Osteoblast (primary cell): Measurements from ENCODE around the gene ARHGEF35. TPM values are rescaled to one million over a fixed set of nuclear protein-coding genes. Genes with fewer than 3 reads are reported as not detected.
"Not testable (repeated sequence)": the region's sequence is repeated elsewhere in the genome, so short reads cannot be mapped to it uniquely, and the experiment has no call there.

Source experiments
- DNase-seq: peaks from one replicate; pipeline ENCODE4 v3.0.0; 2011; ENCODE audit warnings: low spot score, mixed read lengths; ENCODE audit not compliant: insufficient read length; ENCODE audit errors: missing footprints
- H2AFZ ChIP-seq: 2 replicates; pipeline ENCODE4 v1.6.0; 2011; ENCODE audit warnings: mild to moderate bottlenecking, low read length
- H3K27ac ChIP-seq: 2 replicates; pipeline ENCODE4 v1.5.1; 2011; ENCODE audit warnings: mild to moderate bottlenecking, low read depth, low read length, moderate library complexity
- H3K27me3 ChIP-seq: 2 replicates; pipeline ENCODE4 v1.6.0; 2012; ENCODE audit warnings: mild to moderate bottlenecking, control low read depth, inconsistent platforms, low read length, moderate library complexity; ENCODE audit not compliant: insufficient read depth
- H3K36me3 ChIP-seq: 2 replicates; pipeline ENCODE4 v1.5.1; 2011; ENCODE audit warnings: mild to moderate bottlenecking, low read length, control low read depth, moderate library complexity; ENCODE audit not compliant: insufficient read depth
- H3K4me1 ChIP-seq: 2 replicates; pipeline ENCODE4 v1.5.1; 2011; ENCODE audit warnings: mild to moderate bottlenecking, low read length, control low read depth, moderate library complexity; ENCODE audit not compliant: insufficient read depth
- H3K4me2 ChIP-seq: 2 replicates; pipeline ENCODE4 v1.6.0; 2011; ENCODE audit warnings: mild to moderate bottlenecking, low read length; ENCODE audit not compliant: insufficient read depth
- H3K4me3 ChIP-seq: fragments of 200-600 bp; sonication (generic); 3 replicates; pipeline ENCODE4 v1.5.1; 2012; ENCODE audit warnings: mild to moderate bottlenecking, low read length, inconsistent platforms; ENCODE audit not compliant: insufficient read depth
- H3K79me2 ChIP-seq: 2 replicates; pipeline ENCODE4 v1.6.0; 2012; ENCODE audit warnings: mild to moderate bottlenecking, low read length, control low read depth, inconsistent platforms; ENCODE audit not compliant: insufficient read depth
- H3K9me3 ChIP-seq: 2 replicates; pipeline ENCODE4 v1.5.1; 2011; ENCODE audit warnings: low read depth, low read length, control low read depth
- H4K20me1 ChIP-seq: 2 replicates; pipeline ENCODE4 v1.6.0; 2012; ENCODE audit warnings: mild to moderate bottlenecking, low read length, control low read depth; ENCODE audit not compliant: insufficient read depth
- total RNA-seq: library from RNA; depleted of rRNA; stranded (reverse); fragments of >200 nt; gene quantifications from 2 replicates; pipeline ENCODE4 v1.2.3, GENCODE V29; 2012

ARHGEF35 gene
- total RNA-seq: 2.4 and 3.6 TPM in 2 replicates

DNA sequence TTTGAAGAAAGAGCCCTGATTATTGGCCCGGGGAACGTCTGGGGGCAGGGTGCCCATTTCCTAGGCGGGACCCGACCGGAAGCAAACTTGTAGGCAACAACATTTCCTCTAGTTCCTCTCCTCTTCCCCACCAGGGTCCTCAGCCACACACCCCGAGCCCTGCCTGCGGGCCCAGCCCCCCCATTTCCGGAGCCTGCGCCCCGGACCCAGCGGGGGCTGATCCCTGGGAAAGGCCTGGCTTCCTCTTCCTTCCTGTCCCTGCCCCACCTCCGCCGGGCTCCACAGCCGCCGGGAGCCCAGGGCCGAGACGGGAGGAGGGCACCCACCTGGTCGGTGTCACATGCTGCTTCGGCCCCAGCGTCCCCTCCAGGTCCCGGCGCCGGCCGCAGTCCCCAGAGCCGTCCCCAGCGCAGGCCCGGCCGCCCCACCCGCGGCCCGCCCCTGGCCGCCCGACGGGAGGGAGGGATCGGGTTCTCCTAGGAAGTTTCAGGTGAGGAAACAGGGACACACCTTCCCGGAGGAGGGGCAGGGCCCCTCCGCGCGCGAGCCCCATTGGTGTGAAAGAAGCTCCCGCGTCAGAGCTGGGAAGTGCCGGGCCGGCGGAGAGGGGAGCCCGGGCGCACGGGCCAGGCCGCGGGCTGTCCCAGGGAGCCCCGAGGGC lies at the start of gene ARHGEF35:
Gene ARHGEF35 (minus strand): TSS at position 622 of the 661 bp plus-strand sequence. CDS start 7,450 bp downstream, outside the sequence.
- not testable (repeated sequence) for DNase-seq, H3K4me1 ChIP-seq, H3K27ac ChIP-seq, H3K4me3 ChIP-seq, H3K4me2 ChIP-seq, H3K36me3 ChIP-seq, H2AFZ ChIP-seq, H4K20me1 ChIP-seq, H3K27me3 ChIP-seq, H3K79me2 ChIP-seq, H3K9me3 ChIP-seq

DNA sequence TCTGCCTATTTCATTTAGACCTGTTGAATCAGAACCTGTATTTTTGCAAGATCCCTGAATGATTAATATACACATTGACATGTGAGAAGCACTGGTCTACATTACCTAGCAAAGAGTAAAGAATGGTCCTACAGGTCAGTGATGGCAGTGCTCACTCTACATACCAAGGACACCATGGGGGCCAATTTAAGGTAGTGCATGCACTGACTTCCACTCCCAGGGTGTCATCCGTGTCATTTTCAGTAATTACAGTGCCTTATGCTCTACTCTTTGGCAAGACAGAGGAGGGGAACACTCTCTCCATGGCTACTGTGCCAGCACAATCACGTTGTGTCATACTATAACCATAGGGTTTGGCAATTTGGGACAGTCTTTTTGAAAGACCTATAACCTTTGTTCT lies 49.7 kb upstream of the ARHGEF35 start:
- H4K20me1 ChIP-seq, H3K9me3 ChIP-seq, H3K27me3 ChIP-seq, H3K36me3 ChIP-seq, H2AFZ ChIP-seq, H3K4me1 ChIP-seq, H3K27ac ChIP-seq, H3K4me2 ChIP-seq, H3K4me3 ChIP-seq, H3K79me2 ChIP-seq, DNase-seq: not testable (repeated sequence)

DNA sequence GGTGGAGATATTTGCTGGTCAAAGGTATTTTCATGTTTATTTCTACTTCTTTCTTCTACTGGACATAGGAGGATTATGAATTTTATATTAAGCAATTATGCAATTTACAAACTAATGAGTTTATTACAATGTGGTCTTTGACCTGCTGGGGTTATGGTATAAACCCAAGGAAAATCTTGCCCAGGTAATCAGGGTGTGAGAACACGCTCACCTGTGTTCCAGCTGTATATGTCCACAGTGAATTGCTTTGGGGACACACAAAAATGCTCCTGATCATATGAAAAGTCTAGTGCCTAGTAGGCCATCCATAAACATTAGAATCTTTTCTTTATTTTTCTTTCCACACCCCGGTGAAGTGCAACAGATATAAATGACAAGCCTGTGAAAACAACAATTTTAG lies 43.7 kb upstream of the ARHGEF35 start, which contains the start of gene OR2A42:
Gene OR2A42 (minus strand): TSS at position 241 of the 400 bp plus-strand sequence. CDS start 6,762 bp downstream, outside the sequence.
- H3K4me3 ChIP-seq, H3K27me3 ChIP-seq, DNase-seq, H3K27ac ChIP-seq, H3K36me3 ChIP-seq, H3K4me1 ChIP-seq, H2AFZ ChIP-seq, H3K79me2 ChIP-seq, H3K9me3 ChIP-seq, H4K20me1 ChIP-seq, H3K4me2 ChIP-seq: not testable (repeated sequence)

DNA sequence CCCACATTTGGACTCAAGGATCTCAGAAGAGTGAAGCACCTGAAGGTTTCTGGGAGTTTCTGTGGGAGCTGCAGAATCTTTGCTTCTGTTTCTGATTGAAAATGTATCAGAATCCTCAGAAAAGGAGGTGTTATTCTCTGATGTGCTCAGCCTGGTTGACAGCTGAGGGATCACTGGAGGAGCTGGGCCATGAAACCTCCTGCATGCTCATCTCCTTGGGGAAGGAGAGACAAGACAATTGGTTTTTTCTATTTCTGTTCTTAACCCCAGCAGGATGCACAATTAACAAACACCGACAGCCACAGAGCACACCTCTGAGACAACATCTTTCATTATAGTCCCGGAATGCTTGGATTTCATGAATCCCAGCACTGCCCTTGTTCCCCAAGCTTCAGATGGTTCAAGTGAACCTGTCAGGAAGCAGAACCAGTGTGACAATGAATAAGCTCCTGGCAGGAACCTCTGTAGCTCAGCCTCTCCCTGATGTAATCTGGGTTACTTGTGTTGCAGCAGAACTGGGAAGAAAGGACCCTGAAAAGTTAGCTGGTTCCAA lies 43.0 kb upstream of the ARHGEF35 start:
- H4K20me1 ChIP-seq, H3K4me1 ChIP-seq, H3K4me2 ChIP-seq, DNase-seq, H3K79me2 ChIP-seq, H3K27ac ChIP-seq, H3K27me3 ChIP-seq, H3K36me3 ChIP-seq, H2AFZ ChIP-seq, H3K4me3 ChIP-seq, H3K9me3 ChIP-seq: not testable (repeated sequence)

DNA sequence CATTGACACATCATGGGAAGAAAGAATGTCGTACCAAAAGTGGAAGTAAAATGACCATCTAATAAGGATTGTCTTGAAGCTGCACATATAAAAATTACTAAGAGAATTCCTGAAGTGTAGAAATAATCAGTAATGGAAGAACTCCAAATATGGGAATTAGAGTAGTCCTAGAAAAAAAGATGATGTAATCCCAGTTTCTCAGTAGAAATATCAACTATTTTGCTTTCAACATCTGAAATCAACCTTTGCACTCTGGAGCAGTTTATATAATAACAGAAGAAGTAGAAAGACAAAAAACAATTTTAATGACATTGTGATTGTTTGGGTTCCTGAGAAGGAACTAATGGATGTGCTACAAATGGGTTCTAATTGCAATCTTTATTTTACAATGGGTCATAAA lies 37.4 kb upstream of the ARHGEF35 start:
- H3K27ac ChIP-seq, H3K36me3 ChIP-seq, H2AFZ ChIP-seq, H3K27me3 ChIP-seq, H3K4me2 ChIP-seq, H3K79me2 ChIP-seq, H3K4me1 ChIP-seq, DNase-seq, H4K20me1 ChIP-seq, H3K9me3 ChIP-seq, H3K4me3 ChIP-seq: not testable (repeated sequence)

DNA sequence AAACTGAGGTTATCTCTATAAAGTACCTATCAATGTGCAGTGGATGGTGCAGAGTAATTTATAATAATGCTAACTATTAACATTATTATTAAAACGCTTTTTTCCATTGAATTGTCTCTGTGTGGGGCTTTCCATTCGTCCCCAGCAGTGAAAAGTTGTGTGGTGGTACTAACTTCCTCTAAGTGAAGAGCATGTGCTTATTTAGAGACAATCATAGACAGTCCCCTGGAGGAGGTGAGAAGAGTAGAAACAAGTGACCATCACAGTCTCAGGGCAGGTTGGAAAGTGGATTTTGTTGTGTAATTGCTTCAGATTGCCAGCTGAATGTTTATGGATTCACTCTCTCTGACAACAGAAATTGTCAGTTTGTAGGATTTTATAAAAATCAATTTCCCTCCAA lies 35.4 kb upstream of the ARHGEF35 start:
- not testable (repeated sequence) for H3K4me3 ChIP-seq, H2AFZ ChIP-seq, H3K27ac ChIP-seq, H3K79me2 ChIP-seq, H4K20me1 ChIP-seq, H3K4me2 ChIP-seq, H3K36me3 ChIP-seq, H3K9me3 ChIP-seq, DNase-seq, H3K4me1 ChIP-seq, H3K27me3 ChIP-seq

DNA sequence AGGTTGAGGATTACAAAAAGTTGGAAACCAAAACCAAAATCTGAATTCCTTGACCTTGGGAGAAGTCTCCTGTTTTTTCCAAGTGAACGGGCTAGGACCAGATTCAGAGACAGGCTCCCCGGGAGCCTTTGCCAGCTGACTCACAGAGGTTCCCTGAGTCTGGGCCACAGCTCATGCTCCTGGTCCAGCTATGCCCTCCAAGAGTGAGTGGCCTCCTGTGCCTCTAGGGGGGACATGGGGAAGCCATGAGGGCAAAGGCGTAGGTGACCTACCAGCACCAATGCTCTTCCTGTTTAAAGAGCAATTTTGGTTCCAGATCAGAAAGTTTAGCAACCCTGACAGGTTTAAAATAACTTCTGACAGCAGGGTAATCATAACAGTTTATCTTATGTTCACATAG lies 33.2 kb upstream of the ARHGEF35 start:
- H3K27me3 ChIP-seq, H2AFZ ChIP-seq, H3K79me2 ChIP-seq, H3K4me3 ChIP-seq, H3K9me3 ChIP-seq, H4K20me1 ChIP-seq, DNase-seq, H3K4me1 ChIP-seq, H3K4me2 ChIP-seq, H3K27ac ChIP-seq, H3K36me3 ChIP-seq: not testable (repeated sequence)

DNA sequence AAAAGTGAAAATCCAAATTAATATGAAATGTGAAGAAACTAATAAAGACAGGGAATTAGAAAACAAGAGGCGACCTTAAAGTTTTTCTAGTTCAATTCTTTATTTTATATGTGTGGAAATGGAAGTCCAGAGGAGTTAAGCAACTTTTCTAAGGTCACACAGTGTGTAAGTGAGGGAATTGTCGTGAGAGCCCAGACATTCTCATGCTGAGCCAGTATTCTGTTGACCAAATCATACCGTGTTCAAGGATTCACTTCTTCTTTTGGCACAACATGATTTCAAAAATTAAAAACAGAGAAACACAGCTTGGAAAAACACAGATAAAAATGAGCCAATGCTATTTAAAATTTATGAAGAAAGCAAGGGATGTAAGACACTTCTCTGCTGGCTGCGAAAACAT lies 31.2 kb upstream of the ARHGEF35 start:
- not testable (repeated sequence) for DNase-seq, H2AFZ ChIP-seq, H3K79me2 ChIP-seq, H3K4me1 ChIP-seq, H3K36me3 ChIP-seq, H3K27me3 ChIP-seq, H3K4me2 ChIP-seq, H3K9me3 ChIP-seq, H3K27ac ChIP-seq, H3K4me3 ChIP-seq, H4K20me1 ChIP-seq

DNA sequence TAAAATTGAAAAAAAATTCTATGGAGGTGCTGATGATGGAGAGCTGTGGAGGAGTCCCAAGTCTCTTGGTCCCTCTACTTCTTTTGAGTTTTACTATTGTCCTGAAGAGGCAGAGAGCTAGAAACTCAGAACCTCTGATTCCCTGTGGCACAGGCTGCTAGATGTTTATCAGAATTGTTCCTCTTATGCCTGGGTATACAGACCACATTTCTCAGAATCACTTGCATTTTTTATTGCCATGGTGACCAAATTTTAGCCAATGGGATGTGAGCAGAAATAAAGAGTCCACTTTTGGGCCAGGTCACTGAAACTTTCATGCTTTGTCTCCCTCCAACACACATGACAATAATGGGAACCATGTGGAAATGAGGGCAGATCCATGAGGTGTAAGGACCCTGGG lies 28.0 kb upstream of the ARHGEF35 start:
- not testable (repeated sequence) for H3K79me2 ChIP-seq, H3K4me1 ChIP-seq, H3K9me3 ChIP-seq, H3K36me3 ChIP-seq, H3K27ac ChIP-seq, H3K4me2 ChIP-seq, H4K20me1 ChIP-seq, H2AFZ ChIP-seq, DNase-seq, H3K4me3 ChIP-seq, H3K27me3 ChIP-seq
